A549 (cell line): ENCODE measurements around the gene CDX2.

ENCODE experiments used
- CEBPB ChIP-seq, 2 experiments: fragments of >200 bp in 1 of 2; sonication (Bioruptor Twin) in 1 of 2; formaldehyde crosslinking in 1 of 2; IDR thresholded peaks; 2 replicates each; pipeline ENCODE4 v1.6.1; 2012 to 2016
- CTCF ChIP-seq: fragments of >200 bp; sonication (Bioruptor Twin); formaldehyde crosslinking; IDR thresholded peaks from 3 replicates; pipeline ENCODE4 v1.5.1; 2016
- E2F6 ChIP-seq: IDR thresholded peaks from 2 replicates; pipeline ENCODE4 v1.6.1; 2012; ENCODE audit warnings: low read depth, borderline replicate concordance
- EHMT2 ChIP-seq: fragments of 200-600 bp; sonication (generic); IDR thresholded peaks from 2 replicates; pipeline ENCODE4 v1.6.1; 2016; ENCODE audit warnings: antibody characterized with exemption, low read depth, mild to moderate bottlenecking, moderate library complexity
- HOXA7 ChIP-seq: fragments of 250-450 bp; sonication (Bioruptor Pico); IDR thresholded peaks from 2 replicates; pipeline ENCODE4 v1.5.0; 2020; ENCODE audit warnings: mild to moderate bottlenecking, moderate library complexity
- JUNB ChIP-seq: fragments of >200 bp; sonication (Bioruptor Twin); formaldehyde crosslinking; IDR thresholded peaks from 2 replicates; pipeline ENCODE4 v1.6.1; 2016
- MAZ ChIP-seq: fragments of 150-350 bp; IDR thresholded peaks from 2 replicates; pipeline ENCODE4 v1.6.1; 2014; ENCODE audit warnings: antibody characterized with exemption, low read depth, low read length, borderline replicate concordance
- POLR2AphosphoS2 ChIP-seq: conservative IDR thresholded peaks from 2 replicates; pipeline ENCODE4 v1.6.1; 2012; ENCODE audit warnings: low read length, improper control_type of control experiment, inconsistent platforms
- RAD21 ChIP-seq, 2 experiments: fragments of >200 bp in 1 of 2; sonication (Bioruptor Twin) in 1 of 2; formaldehyde crosslinking in 1 of 2; IDR thresholded peaks in 1 of 2; conservative IDR thresholded peaks in 1 of 2; 2 replicates in 1 of 2; 3 replicates in 1 of 2; pipeline ENCODE4 v1.6.1; 2012 to 2018; ENCODE audit warnings: inconsistent platforms in 1 of 2
- RCOR1 ChIP-seq: fragments of 150-350 bp; IDR thresholded peaks from 2 replicates; pipeline ENCODE4 v1.6.1; 2014; ENCODE audit warnings: antibody characterized with exemption, low read length, low read depth
- TFCP2L1 ChIP-seq: fragments of 250-450 bp; sonication (Bioruptor Pico); IDR thresholded peaks from 2 replicates; pipeline ENCODE4 v1.5.0; 2021; ENCODE audit warnings: mild to moderate bottlenecking
- TP53 ChIP-seq: fragments of 250-450 bp; sonication (Bioruptor Pico); IDR thresholded peaks from 2 replicates; pipeline ENCODE4 v1.5.0; 2021; ENCODE audit warnings: mild to moderate bottlenecking, moderate library complexity
- ZNF302 ChIP-seq: fragments of 250-450 bp; sonication (Bioruptor Pico); IDR thresholded peaks from 2 replicates; pipeline ENCODE4 v1.9.0; 2021; ENCODE audit warnings: inconsistent platforms, mild to moderate bottlenecking, moderate library complexity

- TF ChIP-seq CTCF (no peak), RAD21 (conservative IDR thresholded peaks at IDR 0.05 in 1 of 2, IDR thresholded peaks at IDR 0.05 in 1 of 2) (no peak), MAZ (no peak), TFCP2L1 (CRISPR knock-in tag) (no peak), ZNF302 (no peak), TP53 (CRISPR knock-in tag) (no peak), RCOR1 (no peak), HOXA7 (CRISPR knock-in tag) (no peak), EHMT2 (no peak), POLR2AphosphoS2 (no peak), JUNB (no peak), E2F6 (no peak), CEBPB (IDR thresholded peaks at IDR 0.05) (no peak)
These were observed 5.6 kb downstream of the CDX2 start for GRCh38 chr13:27963491-27963890.
